PC-9 (cell line): ENCODE results near the gene GPR26. TPM values are rescaled to one million over a fixed set of nuclear protein-coding genes. Genes with fewer than 3 reads are reported as not detected.

ENCODE experiments used
- Bru-seq: library from RNA; stranded (reverse); fragments of 400-500 nt; gene quantifications from one replicate; lab custom pipeline; 2021; lab: Mats Ljungman, UMichigan
- BruChase-seq, 2 experiments: library from RNA; stranded (reverse); fragments of 400-500 nt; gene quantifications; one replicate each; lab custom pipeline; 2021; lab: Mats Ljungman, UMichigan
- BruUV-seq: library from RNA; stranded (reverse); fragments of 400-500 nt; replicated peaks from 2 replicates; lab custom pipeline; 2021; lab: Mats Ljungman, UMichigan
- CTCF ChIA-PET: fragments of 300-600 bp; sonication (Branson Sonifier 250); formaldehyde crosslinking; loops from one replicate; lab custom pipeline; 2022; ENCODE audit warnings: antibody characterized with exemption; lab: Charles Lee
- POLR2A ChIA-PET: fragments of 300-600 bp; sonication (Branson Sonifier 250); formaldehyde crosslinking; loops from one replicate; lab custom pipeline; 2022; ENCODE audit warnings: antibody characterized with exemption; ENCODE audit not compliant: unreplicated experiment; lab: Charles Lee
- DNase-seq, 2 experiments: peaks; one replicate each; pipeline versions ENCODE4 v3.0.0 to v3.0.0-alpha.2; 2015 to 2022; ENCODE audit warnings: mixed read lengths in 1 of 2
- H2AFZ ChIP-seq: fragments of 200-600 bp; sonication (generic); 2 replicates; pipeline ENCODE4 v1.8.1; 2017; ENCODE audit warnings: antibody characterized with exemption
- H3F3A ChIP-seq: fragments of 200-600 bp; sonication (generic); 2 replicates; pipeline ENCODE4 v1.8.1; 2017; ENCODE audit warnings: antibody characterized with exemption, mild to moderate bottlenecking, low read depth; ENCODE audit not compliant: insufficient read depth
- H3K27ac ChIP-seq: fragments of 200-600 bp; sonication (generic); 2 replicates; pipeline ENCODE4 v1.6.1; 2016; ENCODE audit warnings: mixed run types
- H3K27me3 ChIP-seq: fragments of 200-600 bp; sonication (generic); 2 replicates; pipeline ENCODE4 v1.6.1; 2016; ENCODE audit warnings: low read depth, mixed run types; ENCODE audit not compliant: insufficient read depth
- H3K36me3 ChIP-seq: fragments of 200-600 bp; sonication (generic); 2 replicates; pipeline ENCODE4 v1.6.1; 2016; ENCODE audit warnings: low read depth, mixed run types
- H3K4me1 ChIP-seq: fragments of 200-600 bp; sonication (generic); replicated peaks from 2 replicates; pipeline ENCODE4 v1.6.1; 2016; ENCODE audit warnings: mixed run types; ENCODE audit not compliant: insufficient read depth
- H3K4me2 ChIP-seq: fragments of 200-600 bp; sonication (generic); 2 replicates; pipeline ENCODE4 v1.6.1; 2017; ENCODE audit warnings: mixed run types
- H3K4me3 ChIP-seq: fragments of 200-600 bp; sonication (generic); 2 replicates; pipeline ENCODE4 v1.6.1; 2016; ENCODE audit warnings: mixed run types
- H3K79me2 ChIP-seq: fragments of 200-600 bp; sonication (generic); 2 replicates; pipeline ENCODE4 v1.6.1; 2017; ENCODE audit warnings: low read depth, mixed run types
- H3K9me2 ChIP-seq: fragments of 200-600 bp; sonication (generic); 2 replicates; pipeline ENCODE4 v1.8.1; 2017; ENCODE audit warnings: mild to moderate bottlenecking; ENCODE audit not compliant: insufficient read depth
- H3K9me3 ChIP-seq: fragments of 200-600 bp; sonication (generic); 2 replicates; pipeline ENCODE4 v1.8.1; 2016; ENCODE audit warnings: low read depth; ENCODE audit not compliant: insufficient read depth
- H4K20me1 ChIP-seq: fragments of 200-600 bp; sonication (generic); 2 replicates; pipeline ENCODE4 v1.8.1; 2017; ENCODE audit not compliant: insufficient read depth
- EZH2 ChIP-seq: fragments of 200-600 bp; sonication (generic); IDR thresholded peaks from 2 replicates; pipeline ENCODE4 v1.8.0; 2017; ENCODE audit warnings: antibody characterized with exemption, low read depth
- intact Hi-C: fragments of 100-400 bp; cut with micrococcal nuclease; formaldehyde crosslinking; loops from one replicate; pipeline ENCODE4 v1.10.0; 2022; ENCODE audit not compliant: unreplicated experiment
- long read RNA-seq: library from polyadenylated mRNA; stranded (forward); transcript quantifications from one replicate; pipeline ENCODE4 v2.0.0, GENCODE V29; 2022
- total RNA-seq: library from RNA; stranded (reverse); gene quantifications from 2 replicates; pipeline ENCODE4 v1.2.3, GENCODE V29; 2021
- TF ChIP-seq, protein P1 (sequence below): fragments of 200-600 bp; sonication (generic); conservative IDR thresholded peaks from 2 replicates; pipeline ENCODE4 v1.6.1; 2017; ENCODE audit warnings: mixed run types, antibody characterized with exemption, mild to moderate bottlenecking, moderate library complexity

Gene GPR26, protein sequence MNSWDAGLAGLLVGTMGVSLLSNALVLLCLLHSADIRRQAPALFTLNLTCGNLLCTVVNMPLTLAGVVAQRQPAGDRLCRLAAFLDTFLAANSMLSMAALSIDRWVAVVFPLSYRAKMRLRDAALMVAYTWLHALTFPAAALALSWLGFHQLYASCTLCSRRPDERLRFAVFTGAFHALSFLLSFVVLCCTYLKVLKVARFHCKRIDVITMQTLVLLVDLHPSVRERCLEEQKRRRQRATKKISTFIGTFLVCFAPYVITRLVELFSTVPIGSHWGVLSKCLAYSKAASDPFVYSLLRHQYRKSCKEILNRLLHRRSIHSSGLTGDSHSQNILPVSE
- total RNA-seq (not detected in 2 replicates), Bru-seq, nascent RNA (not detected), BruChase-seq, experiment 1, labeled RNA remaining after a 2-hour chase (not detected), BruChase-seq, experiment 2, labeled RNA remaining after a 6-hour chase (not detected)
- long read RNA-seq = 0 reads

- no TSS peak for BruUV-seq
- H3K79me2 ChIP-seq = no peaks in the 10 kb centered on the region
- no peak for DNase-seq
- 0 out of 2 replicates have a peak, but pooled peaks cover 4% of the 10 kb centered on the region for H3K27me3 ChIP-seq
- no peak within 1 kb of the TSS for H3K27ac ChIP-seq
- H3K4me2 ChIP-seq = no peak within 1 kb of the TSS
- H2AFZ ChIP-seq = no peak within 1 kb of the TSS
- H3K4me3 ChIP-seq = no peak within 1 kb of the TSS
- no peaks in the 10 kb centered on the region for H3K4me1 ChIP-seq
- no peaks in the 10 kb centered on the region for H4K20me1 ChIP-seq
- ChIA-PET POLR2A (no interaction called here), CTCF (no interaction called here)
- no peaks in the 10 kb centered on the region for H3K9me2 ChIP-seq
- intact Hi-C loops = no loop called here
- H3K36me3 ChIP-seq = no peaks in the 10 kb centered on the region
- H3F3A ChIP-seq = no peaks in the 10 kb centered on the region
- TF ChIP-seq, protein P1, sequence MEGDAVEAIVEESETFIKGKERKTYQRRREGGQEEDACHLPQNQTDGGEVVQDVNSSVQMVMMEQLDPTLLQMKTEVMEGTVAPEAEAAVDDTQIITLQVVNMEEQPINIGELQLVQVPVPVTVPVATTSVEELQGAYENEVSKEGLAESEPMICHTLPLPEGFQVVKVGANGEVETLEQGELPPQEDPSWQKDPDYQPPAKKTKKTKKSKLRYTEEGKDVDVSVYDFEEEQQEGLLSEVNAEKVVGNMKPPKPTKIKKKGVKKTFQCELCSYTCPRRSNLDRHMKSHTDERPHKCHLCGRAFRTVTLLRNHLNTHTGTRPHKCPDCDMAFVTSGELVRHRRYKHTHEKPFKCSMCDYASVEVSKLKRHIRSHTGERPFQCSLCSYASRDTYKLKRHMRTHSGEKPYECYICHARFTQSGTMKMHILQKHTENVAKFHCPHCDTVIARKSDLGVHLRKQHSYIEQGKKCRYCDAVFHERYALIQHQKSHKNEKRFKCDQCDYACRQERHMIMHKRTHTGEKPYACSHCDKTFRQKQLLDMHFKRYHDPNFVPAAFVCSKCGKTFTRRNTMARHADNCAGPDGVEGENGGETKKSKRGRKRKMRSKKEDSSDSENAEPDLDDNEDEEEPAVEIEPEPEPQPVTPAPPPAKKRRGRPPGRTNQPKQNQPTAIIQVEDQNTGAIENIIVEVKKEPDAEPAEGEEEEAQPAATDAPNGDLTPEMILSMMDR = no peak
- TF ChIP-seq EZH2 = no peak
- H3K9me3 ChIP-seq = no peaks in the 10 kb centered on the region
These were observed at the start of gene GPR26 for GRCh38 chr10:123666318-123667236. TSS of gene GPR26 (plus strand) at chr10:123666355. CDS start at chr10:123666408, 53 bp downstream.

GRCh38 chr10:123618224-123618623 lies 47.9 kb upstream of the GPR26 start:
- Histone ChIP-seq H3K36me3 (no peaks in the 10 kb centered on the region), H3K9me2 (no peaks in the 10 kb centered on the region), H3K4me2 (no peak overlapping the region), H3K27me3 (peaks cover 13% of the 10 kb centered on the region; the same call in 1 of the 2 replicates), H4K20me1 (no peaks in the 10 kb centered on the region), H3K79me2 (no peaks in the 10 kb centered on the region), H3K27ac (no peak overlapping the region), H3K4me1 (no peaks in the 10 kb centered on the region), H3F3A (no peaks in the 10 kb centered on the region), H3K4me3 (no peak overlapping the region), H2AFZ (no peak overlapping the region), H3K9me3 (no peaks in the 10 kb centered on the region)
- CTCF ChIA-PET = no interaction called here
- TF ChIP-seq, protein P1 = no peak
- no peak for TF ChIP-seq EZH2
- DNase-seq = no peak
- POLR2A ChIA-PET = no interaction called here
- BruUV-seq = no TSS peak
- intact Hi-C loops = no loop called here
